Endothelial cell of umbilical vein (primary cell): ENCODE measurements around the gene CHIT1. TPM values are rescaled to one million over a fixed set of nuclear protein-coding genes. Genes with fewer than 3 reads are reported as not detected.
"Not testable (repeated sequence)": the region's sequence is repeated elsewhere in the genome, so short reads cannot be mapped to it uniquely, and the experiment has no call there.

ENCODE experiments used
- BruUV-seq: library from RNA; stranded (reverse); fragments of 400-500 nt; replicated peaks from 2 replicates; lab custom pipeline; 2021; lab: Mats Ljungman, UMichigan
- CTCF ChIA-PET: fragments of 300-600, 350-600 bp; sonication (Branson Sonifier 250); formaldehyde crosslinking; loops from one replicate; lab custom pipeline; 2021; ENCODE audit warnings: antibody characterized with exemption, inconsistent platforms; lab: Charles Lee
- POLR2A ChIA-PET: fragments of 300-600, 350-600 bp; sonication (Branson Sonifier 250); formaldehyde crosslinking; loops from one replicate; lab custom pipeline; 2021; ENCODE audit warnings: antibody characterized with exemption, inconsistent platforms; lab: Charles Lee
- DNase-seq: peaks from one replicate; pipeline ENCODE4 v3.0.0-alpha.2; 2011; ENCODE audit warnings: low read depth, low spot score
- FAIRE-seq: peaks from 2 replicates; lab custom pipeline; 2011; peaks lifted over from hg19 to GRCh38; lab: Jason Lieb, UNC
- H2AFZ ChIP-seq: 2 replicates; pipeline ENCODE4 v1.6.0; 2012; ENCODE audit warnings: low read depth, low read length, control low read depth, inconsistent platforms
- H3K27ac ChIP-seq: 2 replicates; pipeline ENCODE4 v1.5.1; 2011; ENCODE audit warnings: low read depth, mild to moderate bottlenecking, control low read depth, low read length, moderate library complexity; ENCODE audit not compliant: insufficient read depth
- H3K27me3 ChIP-seq, 2 experiments: 2 replicates each; pipeline versions ENCODE4 v1.6.0 to v1.6.1; 2011; ENCODE audit warnings: low read length in 2 of 2, mixed read lengths in 1 of 2; ENCODE audit not compliant: control insufficient read depth in 2 of 2, insufficient read depth in 2 of 2
- H3K36me3 ChIP-seq, 2 experiments: 2 replicates in 1 of 2; 3 replicates in 1 of 2; pipeline ENCODE4 v1.5.1; 2011; ENCODE audit warnings: low read length in 2 of 2, mild to moderate bottlenecking in 1 of 2, moderate library complexity in 1 of 2; ENCODE audit not compliant: control insufficient read depth in 2 of 2, insufficient read depth in 2 of 2; ENCODE audit errors: extremely low read depth in 1 of 2
- H3K4me1 ChIP-seq: 3 replicates; pipeline ENCODE4 v1.5.1; 2011; ENCODE audit warnings: mild to moderate bottlenecking, low read length; ENCODE audit not compliant: control insufficient read depth, insufficient read depth; ENCODE audit errors: extremely low read depth
- H3K4me2 ChIP-seq: 2 replicates; pipeline ENCODE4 v1.6.1; 2011; ENCODE audit warnings: low read length, control low read depth, mixed read lengths; ENCODE audit not compliant: insufficient read depth
- H3K4me3 ChIP-seq, 3 experiments: fragments of 200-600 bp in 1 of 3; sonication (generic), shearing (Covaris generic) in 1 of 3; replicated peaks in 1 of 3; 2 replicates each; pipeline ENCODE4 v1.5.1; 2011 to 2016; ENCODE audit warnings: control low read depth in 3 of 3, low read length in 3 of 3, mild to moderate bottlenecking in 2 of 3, inconsistent platforms in 1 of 3, low read depth in 1 of 3, moderate library complexity in 1 of 3; ENCODE audit not compliant: insufficient read depth in 1 of 3
- H3K79me2 ChIP-seq: 2 replicates; pipeline ENCODE4 v1.6.0; 2012; ENCODE audit warnings: low read length, inconsistent platforms; ENCODE audit not compliant: control insufficient read depth, insufficient read depth
- H3K9ac ChIP-seq: replicated peaks from 2 replicates; pipeline ENCODE3; 2011; ENCODE audit warnings: low read length, control low read depth; ENCODE audit not compliant: insufficient read depth; ENCODE audit errors: extremely low read depth
- H3K9me1 ChIP-seq: replicated peaks from 3 replicates; pipeline ENCODE4 v1.6.0; 2011; ENCODE audit warnings: mild to moderate bottlenecking, low read length; ENCODE audit not compliant: control insufficient read depth, insufficient read depth; ENCODE audit errors: extremely low read depth
- H3K9me3 ChIP-seq: replicated peaks from 2 replicates; pipeline ENCODE4 v1.5.1; 2012; ENCODE audit warnings: low read length, inconsistent platforms; ENCODE audit not compliant: control insufficient read depth, insufficient read depth
- H4K20me1 ChIP-seq: replicated peaks from 2 replicates; pipeline ENCODE3; 2011; ENCODE audit warnings: mild to moderate bottlenecking, low read length; ENCODE audit not compliant: control insufficient read depth, insufficient read depth; ENCODE audit errors: extremely low read depth
- CTCF ChIP-seq, 2 donors: IDR thresholded peaks; 1 replicate in 1 of 2; 2 replicates in 1 of 2; pipeline ENCODE4 v1.5.1; 2011; ENCODE audit warnings: low read length in 2 of 2, mild to moderate bottlenecking in 2 of 2, moderate library complexity in 2 of 2, control low read depth in 1 of 2, inconsistent platforms in 1 of 2, low read depth in 1 of 2; ENCODE audit not compliant: insufficient read depth in 1 of 2; ENCODE audit errors: extremely low read depth in 1 of 2
- EZH2 ChIP-seq: IDR thresholded peaks from 2 replicates; pipeline ENCODE4 v1.6.1; 2012; ENCODE audit warnings: borderline replicate concordance, low read depth, mild to moderate bottlenecking, moderate library complexity, low read length, inconsistent platforms; ENCODE audit not compliant: severe bottlenecking
- FOS ChIP-seq: IDR thresholded peaks from 2 replicates; pipeline ENCODE4 v1.6.1; 2011; ENCODE audit warnings: mild to moderate bottlenecking, low read length, moderate library complexity, borderline replicate concordance; ENCODE audit not compliant: insufficient read depth
- GATA2 ChIP-seq: IDR thresholded peaks from 2 replicates; pipeline ENCODE4 v1.7.0; 2011; ENCODE audit warnings: low read depth, mild to moderate bottlenecking, moderate library complexity, mixed read lengths, low read length; ENCODE audit not compliant: insufficient read length, insufficient read depth
- JUN ChIP-seq: IDR thresholded peaks from 2 replicates; pipeline ENCODE4 v1.6.1; 2011; ENCODE audit warnings: borderline replicate concordance, low read depth; ENCODE audit not compliant: insufficient read length, insufficient read depth
- MAX ChIP-seq: IDR thresholded peaks from 2 replicates; pipeline ENCODE4 v1.6.1; 2011; ENCODE audit not compliant: insufficient read depth, insufficient read length
- MYC ChIP-seq: IDR thresholded peaks from one replicate; pipeline ENCODE4 v1.6.1; 2011; ENCODE audit warnings: mild to moderate bottlenecking, low read depth, low read length
- POLR2A ChIP-seq: IDR thresholded peaks from 2 replicates; pipeline ENCODE4 v1.6.1; 2012; ENCODE audit warnings: low read depth, mild to moderate bottlenecking, control low read depth, low read length
- POLR2AphosphoS5 ChIP-seq: IDR thresholded peaks from 2 replicates; pipeline ENCODE4 v1.6.1; 2012; ENCODE audit warnings: low read depth, mild to moderate bottlenecking, control low read depth, low read length, moderate library complexity; ENCODE audit not compliant: insufficient read depth
- dilution Hi-C: fragments of 300-500 bp; cut with MboI; formaldehyde crosslinking; loops from one replicate; pipeline ENCODE4 v1.15.0; 2019; ENCODE audit warnings: low sequenced_read_pairs; ENCODE audit not compliant: extremely low pct_ligation_motif_present
- intact Hi-C: fragments of 100-400 bp; cut with micrococcal nuclease; formaldehyde crosslinking; loops from one replicate; pipeline ENCODE4 v1.10.0; 2022
- polyA plus RNA-seq, 4 experiments: library from polyadenylated mRNA; depleted of rRNA in 3 of 4; stranded (reverse) in 3 of 4; unstranded in 1 of 4; fragments of >200 nt; gene quantifications; 2 replicates each; pipeline versions ENCODE4 v1.2.1 to v1.2.3, GENCODE V29; 2011 to 2012; ENCODE audit warnings: missing spikeins in 1 of 4
- total RNA-seq: library from RNA; stranded (reverse); gene quantifications from 2 replicates; pipeline ENCODE4 v1.2.3, GENCODE V29; 2021

CHIT1 gene
- total and polyA plus RNA-seq, 2 donors (not counting 3 experiments of a cell fraction or from before 2014, with no cell fraction given): not detected

GRCh38 chr1:203244776-203245175 is 15.3 kb upstream of the CHIT1 start:
- no peaks in the 10 kb centered on the region for H3K79me2 ChIP-seq
- CTCF ChIA-PET: no interaction called here
- TF ChIP-seq MYC: no peak
- TF ChIP-seq GATA2: no peak
- TF ChIP-seq MAX: no peak
- TF ChIP-seq POLR2A: no peak
- TF ChIP-seq FOS: no peak
- TF ChIP-seq EZH2: no peak
- TF ChIP-seq JUN: no peak
- no peak for TF ChIP-seq POLR2AphosphoS5
- TF ChIP-seq CTCF (IDR thresholded peaks at IDR 0.05; ENCODE audit: extremely low read depth in 1 of 2, insufficient read depth in 1 of 2, low read depth in 1 of 2, low read length in 2 of 2): no peak
- POLR2A ChIA-PET: no interaction called here
- no peaks in the 10 kb centered on the region for H3K36me3 ChIP-seq
- intact Hi-C loops (no loop called here), dilution Hi-C loops (no loop called here)
- H3K27ac ChIP-seq: no peak overlapping the region
- FAIRE-seq (no peak), DNase-seq (no peak)
- H3K9me1 ChIP-seq: no peaks in the 10 kb centered on the region
- H3K27me3 ChIP-seq: peaks cover 3 to 8% of the 10 kb centered on the region in 2 experiments
- no peak overlapping the region for H3K9ac ChIP-seq
- no peaks in the 10 kb centered on the region for H3K9me3 ChIP-seq
- H3K4me1 ChIP-seq: no peaks in the 10 kb centered on the region
- H3K4me2 ChIP-seq: no peak overlapping the region
- BruUV-seq: no TSS peak
- no peaks in the 10 kb centered on the region for H4K20me1 ChIP-seq
- no peak overlapping the region for H3K4me3 ChIP-seq
- no peak overlapping the region for H2AFZ ChIP-seq

GRCh38 chr1:203241708-203242107 is 12.2 kb upstream of the CHIT1 start:
- H3K4me1 ChIP-seq, POLR2A ChIA-PET, H2AFZ ChIP-seq, H4K20me1 ChIP-seq, H3K27me3 ChIP-seq, H3K9ac ChIP-seq, DNase-seq, BruUV-seq, H3K4me3 ChIP-seq, FAIRE-seq, H3K27ac ChIP-seq, H3K36me3 ChIP-seq, H3K79me2 ChIP-seq, H3K9me1 ChIP-seq, intact Hi-C loops, H3K4me2 ChIP-seq, H3K9me3 ChIP-seq, dilution Hi-C loops: not testable (repeated sequence)
- CTCF ChIA-PET: interaction anchor here (1.0 to 2.1 kb wide), 2 partner anchors 26 kb away, joined by 3 to 7 read pairs; no protein-coding TSS in a partner anchor
